Smooth muscle cell (in vitro differentiated cells): ENCODE measurements around the gene RAB11FIP4. TPM values are rescaled to one million over a fixed set of nuclear protein-coding genes. Genes with fewer than 3 reads are reported as not detected.

Experiments used
- DNase-seq: peaks from one replicate; lab custom pipeline; 2025; ENCODE audit not compliant: unreplicated experiment; lab: John Stamatoyannopoulos, UW
- H2AFZ ChIP-seq: fragments of 200-600 bp; sonication (generic); 2 replicates; pipeline ENCODE4 v1.6.0; 2016; ENCODE audit warnings: antibody characterized with exemption, low read depth, mild to moderate bottlenecking
- H3F3A ChIP-seq: fragments of 200-600 bp; sonication (generic); 2 replicates; pipeline ENCODE4 v1.6.0; 2017; ENCODE audit warnings: antibody characterized with exemption, low read depth
- H3K27ac ChIP-seq: fragments of 200-600 bp; sonication (generic); 2 replicates; pipeline ENCODE4 v1.5.1; 2016; ENCODE audit warnings: low read depth, mild to moderate bottlenecking
- H3K27me3 ChIP-seq: fragments of 200-600 bp; sonication (generic); 2 replicates; pipeline ENCODE4 v1.6.1; 2016; ENCODE audit warnings: low read depth, mild to moderate bottlenecking
- H3K36me3 ChIP-seq: fragments of 200-600 bp; sonication (generic); 2 replicates; pipeline ENCODE4 v1.5.1; 2016; ENCODE audit warnings: low read depth
- H3K4me1 ChIP-seq: fragments of 200-600 bp; sonication (generic); 2 replicates; pipeline ENCODE4 v1.5.1; 2016; ENCODE audit warnings: low read depth
- H3K4me2 ChIP-seq: fragments of 200-600 bp; sonication (generic); 2 replicates; pipeline ENCODE4 v1.6.0; 2016; ENCODE audit warnings: mild to moderate bottlenecking
- H3K4me3 ChIP-seq: fragments of 200-600 bp; sonication (generic); 2 replicates; pipeline ENCODE4 v1.5.1; 2016; ENCODE audit warnings: mild to moderate bottlenecking
- H3K79me2 ChIP-seq: fragments of 200-600 bp; sonication (generic); 2 replicates; pipeline ENCODE4 v1.6.0; 2016; ENCODE audit warnings: low read depth, mild to moderate bottlenecking
- H3K9ac ChIP-seq: fragments of 200-600 bp; sonication (generic); 2 replicates; pipeline ENCODE4 v1.6.0; 2016; ENCODE audit warnings: low read depth
- H3K9me3 ChIP-seq: fragments of 200-600 bp; sonication (generic); replicated peaks from 2 replicates; pipeline ENCODE4 v1.5.1; 2016; ENCODE audit warnings: low read depth
- H4K20me1 ChIP-seq: fragments of 200-600 bp; sonication (generic); 2 replicates; pipeline ENCODE4 v1.6.0; 2016; ENCODE audit warnings: low read depth
- WGBS: methylation state at CpG from one replicate; pipeline ENCODE4 v1.1.7; 2016; ENCODE audit warnings: low lambda C conversion rate; 5-methylcytosine and 5-hydroxymethylcytosine counted together
- polyA plus RNA-seq: library from polyadenylated mRNA; unstranded; fragments of >200 nt; fragmentation: Nextera tagmentation; extraction: Ambion mirVana; gene quantifications from 2 replicates; pipeline ENCODE4 v1.2.1, GENCODE V29; 2016
- total RNA-seq: library from RNA; depleted of rRNA; stranded (reverse); fragments of >200 nt; gene quantifications from 2 replicates; pipeline ENCODE4 v1.2.3, GENCODE V29; 2014
- TF ChIP-seq, protein P1 (sequence below): fragments of 200-600 bp; sonication (generic); IDR thresholded peaks from 2 replicates; pipeline ENCODE4 v1.5.1; 2017; ENCODE audit warnings: borderline replicate concordance, mild to moderate bottlenecking, antibody characterized with exemption; ENCODE audit not compliant: insufficient read depth, poor library complexity, severe bottlenecking

The RAB11FIP4 gene
- total and polyA plus RNA-seq, 2 experiments from 2014 or later = 0.42 to 2.9 TPM

- DNase-seq = peak; percentile 18
Observed at GRCh38 chr17:31413874-31414549, 22.5 kb downstream of the RAB11FIP4 start.

GRCh38 chr17:31414550-31414918 lies 23.1 kb downstream of the RAB11FIP4 start:
- H3K4me1 ChIP-seq = peaks cover 13% of the 10 kb centered on the region
- no peak overlapping the region for H3K27ac ChIP-seq
- H3K27me3 ChIP-seq = no peaks in the 10 kb centered on the region
- H3K36me3 ChIP-seq = no peaks in the 10 kb centered on the region
- H3F3A ChIP-seq = no peaks in the 10 kb centered on the region
- no peaks in the 10 kb centered on the region for H3K9me3 ChIP-seq
- TF ChIP-seq, protein P1, sequence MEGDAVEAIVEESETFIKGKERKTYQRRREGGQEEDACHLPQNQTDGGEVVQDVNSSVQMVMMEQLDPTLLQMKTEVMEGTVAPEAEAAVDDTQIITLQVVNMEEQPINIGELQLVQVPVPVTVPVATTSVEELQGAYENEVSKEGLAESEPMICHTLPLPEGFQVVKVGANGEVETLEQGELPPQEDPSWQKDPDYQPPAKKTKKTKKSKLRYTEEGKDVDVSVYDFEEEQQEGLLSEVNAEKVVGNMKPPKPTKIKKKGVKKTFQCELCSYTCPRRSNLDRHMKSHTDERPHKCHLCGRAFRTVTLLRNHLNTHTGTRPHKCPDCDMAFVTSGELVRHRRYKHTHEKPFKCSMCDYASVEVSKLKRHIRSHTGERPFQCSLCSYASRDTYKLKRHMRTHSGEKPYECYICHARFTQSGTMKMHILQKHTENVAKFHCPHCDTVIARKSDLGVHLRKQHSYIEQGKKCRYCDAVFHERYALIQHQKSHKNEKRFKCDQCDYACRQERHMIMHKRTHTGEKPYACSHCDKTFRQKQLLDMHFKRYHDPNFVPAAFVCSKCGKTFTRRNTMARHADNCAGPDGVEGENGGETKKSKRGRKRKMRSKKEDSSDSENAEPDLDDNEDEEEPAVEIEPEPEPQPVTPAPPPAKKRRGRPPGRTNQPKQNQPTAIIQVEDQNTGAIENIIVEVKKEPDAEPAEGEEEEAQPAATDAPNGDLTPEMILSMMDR = no peak
- no peaks in the 10 kb centered on the region for H3K79me2 ChIP-seq
- no peak overlapping the region for H3K4me2 ChIP-seq
- no peaks in the 10 kb centered on the region for H4K20me1 ChIP-seq
- H2AFZ ChIP-seq = no peak overlapping the region
- DNase-seq = no peak
- H3K4me3 ChIP-seq = no peak overlapping the region
- no peak overlapping the region for H3K9ac ChIP-seq
- 94% methylated on average over 6 of the region's 6 CpGs for WGBS

More at GRCh38 chr17:31413874-31414549, 22.5 kb downstream of the RAB11FIP4 start:
- no peak overlapping the region for H3K9ac ChIP-seq
- no peak overlapping the region for H3K4me3 ChIP-seq
- TF ChIP-seq, protein P1 = no peak
- H3K27ac ChIP-seq = no peak overlapping the region
- no peaks in the 10 kb centered on the region for H4K20me1 ChIP-seq
- H3K27me3 ChIP-seq = no peaks in the 10 kb centered on the region
- H3K36me3 ChIP-seq = no peaks in the 10 kb centered on the region
- H2AFZ ChIP-seq = no peak overlapping the region
- H3K4me1 ChIP-seq = peaks cover 13% of the 10 kb centered on the region
- peak overlapping the region; percentile 56 for H3K4me2 ChIP-seq
- 24% methylated on average over 12 of the region's 12 CpGs for whole genome bisulfite sequencing
- no peaks in the 10 kb centered on the region for H3K9me3 ChIP-seq
- H3K79me2 ChIP-seq = no peaks in the 10 kb centered on the region
- H3F3A ChIP-seq = no peaks in the 10 kb centered on the region

GRCh38 chr17:31415004-31415454 lies 23.6 kb downstream of the RAB11FIP4 start:
- no peaks in the 10 kb centered on the region for H3K36me3 ChIP-seq
- H3K4me1 ChIP-seq = peaks cover 13% of the 10 kb centered on the region
- H3K4me3 ChIP-seq = no peak overlapping the region
- H3K27me3 ChIP-seq = no peaks in the 10 kb centered on the region
- no peaks in the 10 kb centered on the region for H3K79me2 ChIP-seq
- no peaks in the 10 kb centered on the region for H3F3A ChIP-seq
- no peaks in the 10 kb centered on the region for H4K20me1 ChIP-seq
- H2AFZ ChIP-seq = no peak overlapping the region
- no peak overlapping the region for H3K9ac ChIP-seq
- TF ChIP-seq, protein P1 = no peak
- 72% methylated on average over 7 of the region's 7 CpGs for WGBS
- DNase-seq = no peak
- H3K9me3 ChIP-seq = no peaks in the 10 kb centered on the region
- H3K27ac ChIP-seq = no peak overlapping the region
- no peak overlapping the region for H3K4me2 ChIP-seq
